SK-N-MC (cell line): ENCODE data around the gene CHPF.

Experiments used
- EZH2 ChIP-seq: fragments of 200-600 bp; sonication (generic); IDR thresholded peaks from one replicate; pipeline ENCODE4 v1.6.1; 2017; ENCODE audit warnings: antibody characterized with exemption
- FOXP2 ChIP-seq: optimal IDR thresholded peaks from 2 replicates; pipeline ENCODE3; 2011; ENCODE audit warnings: mild to moderate bottlenecking, moderate library complexity; ENCODE audit not compliant: insufficient read depth; ENCODE audit errors: extremely low read length, control extremely low read depth
- POLR2AphosphoS5 ChIP-seq: IDR thresholded peaks from 2 replicates; pipeline ENCODE4 v1.6.1; 2012; ENCODE audit warnings: mild to moderate bottlenecking, low read depth, low read length, borderline replicate concordance

- TF ChIP-seq EZH2 (no peak), POLR2AphosphoS5 (peak; percentile 44), FOXP2 (no peak)
Measured at GRCh38 chr2:219592736-219593135, 49.1 kb upstream of the CHPF start.
